K562 (cell line): ENCODE data around the gene PPTC7. TPM values are rescaled to one million over a fixed set of nuclear protein-coding genes. Genes with fewer than 3 reads are reported as not detected.
A peak's percentile ranks its signal among the peaks of the same experiment; 100 is the strongest.

Source experiments
- CHAMP1 ChIP-seq: fragments of 450-650 bp; IDR thresholded peaks from 2 replicates; pipeline ENCODE4 v1.6.1; 2016; ENCODE audit warnings: mild to moderate bottlenecking
- DMBX1 ChIP-seq: fragments of 250-450 bp; sonication (Bioruptor Pico); IDR thresholded peaks from 2 replicates; pipeline ENCODE4 v1.8.0; 2022; ENCODE audit warnings: inconsistent platforms, mild to moderate bottlenecking, moderate library complexity, borderline replicate concordance
- ESRRB ChIP-seq: fragments of 250-450 bp; sonication (Bioruptor Pico); IDR thresholded peaks from 2 replicates; pipeline ENCODE4 v1.5.0; 2020; ENCODE audit warnings: mild to moderate bottlenecking, moderate library complexity, borderline replicate concordance
- ETV5 ChIP-seq: sonication (generic); formaldehyde crosslinking; IDR thresholded peaks from 2 replicates; pipeline ENCODE4 v1.4.0; 2020; ENCODE audit warnings: low read depth, mild to moderate bottlenecking, missing genetic modification reagents
- GTF2E2 ChIP-seq: fragments of 200-800 bp; sonication (Bioruptor generic); IDR thresholded peaks from 2 replicates; pipeline ENCODE4 v1.6.1; 2016; ENCODE audit warnings: missing genetic modification characterization, missing compliant biosample characterization
- HCFC1 ChIP-seq: IDR thresholded peaks from 2 replicates; pipeline ENCODE4 v1.6.1; 2012; ENCODE audit warnings: low read depth, low read length, improper control_type of control experiment
- HDAC2 ChIP-seq: fragments of 450-650 bp; IDR thresholded peaks from 2 replicates; pipeline ENCODE4 v1.6.1; 2016; ENCODE audit warnings: mild to moderate bottlenecking
- IRF9 ChIP-seq: fragments of 450-650 bp; IDR thresholded peaks from 2 replicates; pipeline ENCODE4 v1.6.1; 2016; ENCODE audit warnings: missing biosample characterization, missing genetic modification characterization
- JUN ChIP-seq, 2 experiments: sonication (generic) in 1 of 2; formaldehyde crosslinking in 1 of 2; IDR thresholded peaks; 2 replicates each; pipeline versions ENCODE4 v1.6.1 to v1.8.0; 2012 to 2022; ENCODE audit warnings: borderline replicate concordance in 2 of 2, mild to moderate bottlenecking in 2 of 2, improper control_type of control experiment in 1 of 2, low read depth in 1 of 2, low read length in 1 of 2, missing genetic modification reagents in 1 of 2
- MAFG ChIP-seq: fragments of 450-650 bp; conservative IDR thresholded peaks from 2 replicates; pipeline ENCODE4 v1.6.1; 2016; ENCODE audit warnings: missing genetic modification characterization, missing compliant biosample characterization
- PHF8 ChIP-seq: fragments of 200-600 bp; sonication (generic); IDR thresholded peaks from 2 replicates; pipeline ENCODE4 v1.6.1; 2012; ENCODE audit warnings: mixed run types, mild to moderate bottlenecking, inconsistent platforms, low read length, moderate library complexity, borderline replicate concordance
- POLR2AphosphoS2 ChIP-seq: IDR thresholded peaks from 2 replicates; pipeline ENCODE4 v1.6.1; 2012; ENCODE audit warnings: low read length, improper control_type of control experiment
- POLR2H ChIP-seq: IDR thresholded peaks from 2 replicates; pipeline ENCODE4 v1.6.1; 2016; ENCODE audit warnings: missing genetic modification characterization, low read depth, mild to moderate bottlenecking, control low read depth, missing compliant biosample characterization, moderate library complexity
- SRF ChIP-seq, 2 experiments: fragments of 250-450, 450-650 bp in 1 of 2; sonication (Bioruptor Pico) in 1 of 2; sonication (generic) in 1 of 2; formaldehyde crosslinking; IDR thresholded peaks; 2 replicates each; pipeline versions ENCODE4 v1.5.0 to v1.5.1; 2020 to 2022; ENCODE audit warnings: mild to moderate bottlenecking in 1 of 2, missing genetic modification reagents in 1 of 2
- TBL1XR1 ChIP-seq, 2 experiments: IDR thresholded peaks; 2 replicates each; pipeline ENCODE4 v1.6.1; 2012; ENCODE audit warnings: improper control_type of control experiment in 2 of 2, low read length in 2 of 2, mild to moderate bottlenecking in 1 of 2
- UBTF ChIP-seq, 2 experiments: IDR thresholded peaks; 2 replicates each; pipeline ENCODE4 v1.6.1; 2012; ENCODE audit warnings: improper control_type of control experiment in 2 of 2, low read depth in 2 of 2, low read length in 2 of 2, borderline replicate concordance in 1 of 2
- ZC3H8 ChIP-seq: fragments of 450-650 bp; IDR thresholded peaks from 2 replicates; pipeline ENCODE4 v1.6.1; 2017
- ZNF174 ChIP-seq: fragments of 250-450 bp; sonication (Bioruptor Pico); IDR thresholded peaks from 2 replicates; pipeline ENCODE4 v1.4.0; 2020; ENCODE audit warnings: mild to moderate bottlenecking
- ZNF212 ChIP-seq: fragments of 450-650 bp; formaldehyde crosslinking; IDR thresholded peaks from 2 replicates; pipeline ENCODE4 v1.4.0; 2020; ENCODE audit warnings: mild to moderate bottlenecking
- ZNF507 ChIP-seq: conservative IDR thresholded peaks from 2 replicates; pipeline ENCODE4 v1.6.1; 2017; ENCODE audit warnings: missing genetic modification characterization, missing compliant biosample characterization
- ZNF780A ChIP-seq: fragments of 250-450 bp; sonication (Bioruptor Pico); IDR thresholded peaks from 2 replicates; pipeline ENCODE4 v1.5.0; 2021; ENCODE audit warnings: mild to moderate bottlenecking
- polyA plus RNA-seq, 8 experiments: library from polyadenylated mRNA; depleted of rRNA in 4 of 8; stranded (reverse) in 5 of 8; unstranded in 3 of 8; fragments of >200 nt; fragmentation: Nextera tagmentation in 2 of 8; fragmentation: Illumina TruSeq in 1 of 8; extraction: Ambion mirVana in 2 of 8; extraction: Trizol in 1 of 8; gene quantifications; 2 replicates each; pipeline versions ENCODE4 v1.2.1 to v1.2.3, GENCODE V29; 2011 to 2014; ENCODE audit warnings: inconsistent platforms in 1 of 8, missing spikeins in 1 of 8
- total RNA-seq, 7 experiments: library from RNA; depleted of rRNA in 6 of 7; stranded (reverse); fragments of >200 nt in 6 of 7; fragmentation: Illumina TruSeq in 2 of 7; extraction: Trizol in 2 of 7; gene quantifications; 2 replicates each; pipeline versions ENCODE4 v1.2.1 to v1.2.3, GENCODE V29; 2011 to 2021; ENCODE audit warnings: low replicate concordance in 1 of 7

The PPTC7 gene
- total and polyA plus RNA-seq, 9 of the 15 experiments (the other 6 are each of a cell fraction or from before 2014, with no cell fraction given), result 2.6 to 23.1 (median 11.9) TPM

GRCh38 chr12:110501752-110502738, 81.1 kb downstream of the PPTC7 start, which contains the start of the genes RAD9B and VPS29 (continued):
- TF ChIP-seq JUN (IDR thresholded peaks at IDR 0.05; ENCODE audit: borderline replicate concordance, low read depth, low read length), result peak; percentile 80; the same call in 1 of the 2 replicates
- peak; percentile 91; the same call in 1 of the 2 replicates for TF ChIP-seq JUN (CRISPR knock-in tag; IDR thresholded peaks at IDR 0.05; ENCODE audit: borderline replicate concordance)
- TF ChIP-seq HCFC1, result peak; percentile 63
- peak; percentile 48 to 63; a peak in 2 of 4 replicates for TF ChIP-seq TBL1XR1 (IDR thresholded peaks at IDR 0.05; ENCODE audit: low read length in 2 of 2)
- peak; percentile 93 for TF ChIP-seq IRF9 (tag)
- TF ChIP-seq UBTF (IDR thresholded peaks at IDR 0.05; ENCODE audit: borderline replicate concordance in 1 of 2, low read depth in 2 of 2, low read length in 2 of 2), result peak in 1 of 2 experiments; percentile 17; a peak in 2 of 4 replicates
- TF ChIP-seq PHF8, result peak; percentile 98
- TF ChIP-seq ESRRB (CRISPR knock-in tag), result no peak
- TF ChIP-seq DMBX1, result peak; percentile 98
- TF ChIP-seq POLR2H, result peak; percentile 94
- no peak for TF ChIP-seq MAFG
- no peak for TF ChIP-seq ZNF780A (CRISPR knock-in tag)
- TF ChIP-seq POLR2AphosphoS2, result no peak; the same call in 1 of the 2 replicates
- TF ChIP-seq CHAMP1, result peak; percentile 91
- no peak for TF ChIP-seq ZNF174 (CRISPR knock-in tag)
- TF ChIP-seq ETV5 (CRISPR knock-in tag), result peak; percentile 93
- TF ChIP-seq HDAC2, result peak; percentile 71; the same call in 1 of the 2 replicates
- TF ChIP-seq ZNF212 (CRISPR knock-in tag), result no peak
- TF ChIP-seq GTF2E2 (tag), result peak; percentile 51
- TF ChIP-seq SRF (CRISPR knock-in tag; IDR thresholded peaks at IDR 0.05), result peak in 1 of 2 experiments; percentile 73; a peak in 2 of 4 replicates
- TF ChIP-seq ZC3H8, result 0 out of 2 replicates have a peak, but pooled peaks have one; percentile 5
- TF ChIP-seq ZNF507 (tag), result no peak
